ENCODE results near the gene PCDHGA4. TPM values are rescaled to one million over a fixed set of nuclear protein-coding genes. Genes with fewer than 3 reads are reported as not detected.

PCDHGA4 gene
- total and polyA plus RNA-seq, 8 donors = 0.08 to 9.3 (median 2.0) TPM; not detected in 2

DNA sequence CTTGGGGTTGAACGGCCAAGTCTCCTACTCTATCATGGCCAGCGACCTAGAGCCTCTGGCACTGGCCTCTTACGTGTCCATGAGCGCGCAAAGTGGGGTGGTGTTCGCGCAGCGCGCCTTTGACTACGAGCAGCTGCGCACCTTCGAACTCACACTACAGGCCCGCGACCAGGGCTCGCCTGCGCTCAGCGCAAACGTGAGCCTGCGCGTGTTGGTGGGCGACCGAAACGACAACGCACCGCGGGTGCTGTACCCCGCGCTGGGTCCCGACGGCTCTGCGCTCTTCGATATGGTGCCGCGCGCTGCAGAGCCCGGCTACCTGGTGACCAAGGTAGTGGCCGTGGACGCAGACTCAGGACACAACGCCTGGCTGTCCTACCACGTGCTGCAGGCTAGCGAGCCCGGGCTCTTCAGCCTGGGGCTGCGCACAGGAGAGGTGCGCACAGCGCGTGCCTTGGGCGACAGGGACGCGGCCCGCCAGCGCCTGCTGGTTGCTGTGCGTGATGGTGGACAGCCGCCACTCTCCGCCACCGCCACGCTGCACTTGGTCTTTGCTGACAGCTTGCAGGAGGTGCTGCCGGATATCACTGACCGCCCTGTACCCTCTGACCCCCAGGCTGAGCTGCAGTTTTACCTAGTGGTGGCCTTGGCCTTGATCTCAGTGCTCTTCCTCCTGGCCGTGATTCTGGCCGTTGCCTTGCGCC is 44.9 kb downstream of the PCDHGA4 start:
- intact Hi-C loops (cut with DNase I; ENCODE audit: low total_unique reads) = no loop called here
- TF ChIP-seq EP300 (IDR thresholded peaks at IDR 0.05) = no peak
- no peak for TF ChIP-seq POLR2A (IDR thresholded peaks at IDR 0.05)
- TF ChIP-seq, protein P1, sequence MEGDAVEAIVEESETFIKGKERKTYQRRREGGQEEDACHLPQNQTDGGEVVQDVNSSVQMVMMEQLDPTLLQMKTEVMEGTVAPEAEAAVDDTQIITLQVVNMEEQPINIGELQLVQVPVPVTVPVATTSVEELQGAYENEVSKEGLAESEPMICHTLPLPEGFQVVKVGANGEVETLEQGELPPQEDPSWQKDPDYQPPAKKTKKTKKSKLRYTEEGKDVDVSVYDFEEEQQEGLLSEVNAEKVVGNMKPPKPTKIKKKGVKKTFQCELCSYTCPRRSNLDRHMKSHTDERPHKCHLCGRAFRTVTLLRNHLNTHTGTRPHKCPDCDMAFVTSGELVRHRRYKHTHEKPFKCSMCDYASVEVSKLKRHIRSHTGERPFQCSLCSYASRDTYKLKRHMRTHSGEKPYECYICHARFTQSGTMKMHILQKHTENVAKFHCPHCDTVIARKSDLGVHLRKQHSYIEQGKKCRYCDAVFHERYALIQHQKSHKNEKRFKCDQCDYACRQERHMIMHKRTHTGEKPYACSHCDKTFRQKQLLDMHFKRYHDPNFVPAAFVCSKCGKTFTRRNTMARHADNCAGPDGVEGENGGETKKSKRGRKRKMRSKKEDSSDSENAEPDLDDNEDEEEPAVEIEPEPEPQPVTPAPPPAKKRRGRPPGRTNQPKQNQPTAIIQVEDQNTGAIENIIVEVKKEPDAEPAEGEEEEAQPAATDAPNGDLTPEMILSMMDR (IDR thresholded peaks at IDR 0.05) = no peak
- TF ChIP-seq POLR2AphosphoS5 (IDR thresholded peaks at IDR 0.05) = no peak
- Histone ChIP-seq H3K4me1 (peaks cover 0 to 6% (median 0%) of the 10 kb centered on the region in 4 donors), H3K36me3 (peaks cover 0 to 13% (median 0%) of the 10 kb centered on the region in 4 donors), H3K27me3 (peaks cover 0 to 78% (median 25%) of the 10 kb centered on the region in 3 donors), H3K4me3 (no peak overlapping the region), H3K9me3 (peaks cover 42 to 94% (median 87%) of the 10 kb centered on the region in 4 donors), H3K27ac (no peak overlapping the region)
- no peak for DNase-seq
- WGBS, 5 donors = 18 to 32% (median 28%) methylated on average over 15 to 61 of the region's 61 CpGs

DNA sequence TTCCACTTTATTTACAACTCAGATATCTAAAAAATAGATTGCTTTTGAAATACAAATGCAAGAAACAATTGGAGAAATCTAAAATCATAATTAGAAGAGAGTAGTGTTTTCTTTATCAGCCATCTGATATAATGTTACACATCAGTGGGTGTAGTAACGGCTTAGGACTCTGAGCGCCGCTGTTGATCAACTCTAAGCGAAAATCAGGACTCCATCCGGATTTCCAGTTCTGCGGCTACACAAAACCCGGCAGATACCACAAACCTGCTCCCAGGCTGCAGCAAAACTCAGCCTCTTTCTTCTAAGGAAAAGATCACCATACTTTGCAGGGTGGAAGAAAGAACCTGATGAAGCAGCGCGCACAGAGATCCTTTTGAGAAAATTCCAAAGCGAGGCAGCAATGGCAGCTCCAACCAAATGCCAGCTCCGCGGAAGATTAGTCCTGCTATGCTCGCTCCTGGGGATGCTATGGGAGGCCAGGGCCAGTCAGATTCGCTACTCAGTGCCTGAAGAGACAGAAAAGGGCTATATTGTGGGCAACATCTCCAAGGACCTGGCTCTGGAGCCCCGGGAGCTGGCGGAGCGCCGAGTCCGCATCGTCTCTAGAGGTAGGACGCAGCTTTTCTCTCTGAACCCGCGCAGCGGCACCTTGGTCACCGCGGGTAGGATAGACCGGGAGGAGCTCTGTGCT is 47.9 kb downstream of the PCDHGA4 start, which contains the start of gene PCDHGA9:
Gene PCDHGA9, plus strand, starts transcription at position 226 of the 691 bp plus-strand sequence. Its CDS starts 175 bp downstream, at position 401.
- intact Hi-C loops (cut with DNase I; ENCODE audit: low total_unique reads) = no loop called here
- Histone ChIP-seq H3K9me3 (peaks cover 51 to 96% (median 90%) of the 10 kb centered on the region in 4 donors), H3K27me3 (peaks cover 0 to 76% (median 32%) of the 10 kb centered on the region in 3 donors), H3K4me3 (peak within 1 kb of the TSS in 3 of 4 donors; percentile 8 to 37 (median 27)), H3K4me1 (peaks cover 0 to 6% (median 0%) of the 10 kb centered on the region in 4 donors), H3K27ac (no peak within 1 kb of the TSS), H3K36me3 (peaks cover 0 to 18% (median 0%) of the 10 kb centered on the region in 4 donors)
- WGBS, 5 donors = 13 to 20% (median 17%) methylated on average over 26 to 27 of the region's 27 CpGs
- no peak for TF ChIP-seq POLR2A (IDR thresholded peaks at IDR 0.05)
- TF ChIP-seq EP300 (IDR thresholded peaks at IDR 0.05) = no peak
- TF ChIP-seq POLR2AphosphoS5 (IDR thresholded peaks at IDR 0.05) = no peak
- TF ChIP-seq, protein P1 (IDR thresholded peaks at IDR 0.05) = peak in 1 of 7 experiments; percentile 10
- DNase-seq = peak in 1 of 2 donors; percentile 44

DNA sequence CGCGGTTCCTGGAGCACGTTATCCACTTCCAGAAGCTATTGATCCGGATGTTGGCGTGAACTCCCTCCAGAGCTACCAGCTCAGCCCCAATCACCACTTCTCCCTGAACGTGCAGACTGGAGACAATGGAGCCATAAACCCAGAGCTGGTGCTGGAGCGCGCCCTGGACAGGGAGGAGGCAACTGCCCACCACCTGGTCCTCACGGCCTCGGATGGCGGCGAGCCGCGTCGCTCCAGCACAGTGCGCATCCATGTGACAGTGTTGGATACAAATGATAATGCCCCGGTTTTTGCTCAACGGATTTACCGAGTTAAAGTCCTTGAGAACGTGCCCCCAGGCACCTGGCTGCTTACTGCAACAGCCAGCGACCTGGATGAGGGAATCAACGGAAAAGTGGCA is 48.6 kb downstream of the PCDHGA4 start:
- Histone ChIP-seq H3K4me1 (peaks cover 0 to 6% (median 0%) of the 10 kb centered on the region in 4 donors), H3K4me3 (peak overlapping the region in 2 of 4 donors; percentile 8 to 37), H3K27ac (no peak overlapping the region), H3K27me3 (peaks cover 0 to 80% (median 37%) of the 10 kb centered on the region in 3 donors), H3K36me3 (peaks cover 0 to 18% (median 0%) of the 10 kb centered on the region in 4 donors), H3K9me3 (peaks cover 54 to 99% (median 94%) of the 10 kb centered on the region in 4 donors)
- no peak for DNase-seq
- 25 to 39% (median 31%) methylated on average over 21 to 22 of the region's 22 CpGs for WGBS, 5 donors
- TF ChIP-seq, protein P1 (IDR thresholded peaks at IDR 0.05) = no peak
- no peak for TF ChIP-seq POLR2AphosphoS5 (IDR thresholded peaks at IDR 0.05)
- no peak for TF ChIP-seq EP300 (IDR thresholded peaks at IDR 0.05)
- no peak for TF ChIP-seq POLR2A (IDR thresholded peaks at IDR 0.05)
- intact Hi-C loops (cut with DNase I; ENCODE audit: low total_unique reads) = no loop called here

Other genes with a start within 250 kb of the PCDHGA4 start
Only the 30 nearest of the 36 such genes appear.
- gene PCDHB9, start 167.9 kb upstream of the PCDHGA4 start, total RNA-seq = under 1 TPM in 3 of 5 donors, not detected in 2; 0.14 to 0.92 (median 0.45) TPM
- gene PCDHB9, start 167.9 kb upstream of the PCDHGA4 start, polyA plus RNA-seq = under 1 TPM in 2 of 3 donors, not detected in 1; 0.08 to 0.19 TPM
- gene PCDHB10, start 162.7 kb upstream of the PCDHGA4 start, total RNA-seq = 10 to 100 TPM in 1 of 5 donors, 1 to 10 TPM in 3, under 1 TPM in 1; 0.58 to 18.3 (median 2.3) TPM
- under 1 TPM; 0.12 to 0.40 (median 0.15) TPM for gene PCDHB10, start 162.7 kb upstream of the PCDHGA4 start, polyA plus RNA-seq
- 1 to 10 TPM in 2 of 5 donors, under 1 TPM in 1, not detected in 2; 0.87 to 4.4 (median 1.3) TPM for gene PCDHB11, start 155.4 kb upstream of the PCDHGA4 start, total RNA-seq
- 1 to 10 TPM in 1 of 3 donors, under 1 TPM in 2; 0.12 to 1.1 (median 0.30) TPM for gene PCDHB11, start 155.4 kb upstream of the PCDHGA4 start, polyA plus RNA-seq
- gene PCDHB12, start 146.3 kb upstream of the PCDHGA4 start, total RNA-seq = 1 to 10 TPM in 4 of 5 donors, not detected in 1; 1.2 to 8.5 (median 2.9) TPM
- gene PCDHB12, start 146.3 kb upstream of the PCDHGA4 start, polyA plus RNA-seq = under 1 TPM; 0.19 to 0.31 (median 0.28) TPM
- 10 to 100 TPM in 1 of 5 donors, 1 to 10 TPM in 2, under 1 TPM in 2; under 0.01 to 28.1 (median 3.1) TPM for gene PCDHB13, start 141.1 kb upstream of the PCDHGA4 start, total RNA-seq
- under 1 TPM in 2 of 3 donors, not detected in 1; 0.12 to 0.28 TPM for gene PCDHB13, start 141.1 kb upstream of the PCDHGA4 start, polyA plus RNA-seq
- 1 to 10 TPM in 4 of 5 donors, not detected in 1; 1.3 to 6.4 (median 3.6) TPM for gene PCDHB14, start 131.7 kb upstream of the PCDHGA4 start, total RNA-seq
- gene PCDHB14, start 131.7 kb upstream of the PCDHGA4 start, polyA plus RNA-seq = 1 to 10 TPM in 1 of 3 donors, under 1 TPM in 2; 0.31 to 1.1 (median 0.44) TPM
- gene PCDHB15, start 109.6 kb upstream of the PCDHGA4 start, total RNA-seq = 1 to 10 TPM in 2 of 5 donors, under 1 TPM in 1, not detected in 2; 0.58 to 6.6 (median 2.2) TPM
- 1 to 10 TPM in 1 of 3 donors, under 1 TPM in 2; 0.44 to 1.2 (median 0.73) TPM for gene PCDHB15, start 109.6 kb upstream of the PCDHGA4 start, polyA plus RNA-seq
- gene SLC25A2, start 51.0 kb upstream of the PCDHGA4 start, total RNA-seq = 1 to 10 TPM in 1 of 5 donors, under 1 TPM in 1, not detected in 3; 0.43 to 4.8 TPM
- gene SLC25A2, start 51.0 kb upstream of the PCDHGA4 start, polyA plus RNA-seq = not detected
- gene TAF7, start 34.2 kb upstream of the PCDHGA4 start, total RNA-seq = 10 to 100 TPM; 22.0 to 89.8 (median 36.5) TPM
- gene TAF7, start 34.2 kb upstream of the PCDHGA4 start, polyA plus RNA-seq = 10 to 100 TPM; 32.6 to 46.1 (median 43.5) TPM
- under 1 TPM in 1 of 5 donors, not detected in 4; 0.18 TPM for gene PCDHGA1, start 24.5 kb upstream of the PCDHGA4 start, total RNA-seq
- gene PCDHGA1, start 24.5 kb upstream of the PCDHGA4 start, polyA plus RNA-seq = under 1 TPM in 1 of 3 donors, not detected in 2; 0.13 TPM
- gene PCDHGA2, start 16.3 kb upstream of the PCDHGA4 start, total RNA-seq = 1 to 10 TPM; 1.2 to 3.5 (median 2.0) TPM
- under 1 TPM; 0.06 to 0.31 (median 0.18) TPM for gene PCDHGA2, start 16.3 kb upstream of the PCDHGA4 start, polyA plus RNA-seq
- 1 to 10 TPM in 3 of 5 donors, under 1 TPM in 1, not detected in 1; 0.58 to 6.7 (median 1.4) TPM for gene PCDHGA3, start 11.2 kb upstream of the PCDHGA4 start, total RNA-seq
- under 1 TPM in 1 of 3 donors, not detected in 2; 0.08 TPM for gene PCDHGA3, start 11.2 kb upstream of the PCDHGA4 start, polyA plus RNA-seq
- 1 to 10 TPM in 1 of 5 donors, under 1 TPM in 3, not detected in 1; under 0.01 to 1.2 (median 0.68) TPM for gene PCDHGB1, start 4.9 kb upstream of the PCDHGA4 start, total RNA-seq
- under 1 TPM in 1 of 3 donors, not detected in 2; 0.03 TPM for gene PCDHGB1, start 4.9 kb upstream of the PCDHGA4 start, polyA plus RNA-seq
- 10 to 100 TPM in 1 of 5 donors, 1 to 10 TPM in 3, not detected in 1; 2.5 to 10.7 (median 8.1) TPM for gene PCDHGB2, start 5.0 kb downstream of the PCDHGA4 start, total RNA-seq
- under 1 TPM in 1 of 3 donors, not detected in 2; 0.10 TPM for gene PCDHGB2, start 5.0 kb downstream of the PCDHGA4 start, polyA plus RNA-seq
- gene PCDHGA5, start 9.1 kb downstream of the PCDHGA4 start, total RNA-seq = 1 to 10 TPM in 4 of 5 donors, not detected in 1; 2.3 to 6.7 (median 3.6) TPM
- gene PCDHGA5, start 9.1 kb downstream of the PCDHGA4 start, polyA plus RNA-seq = under 1 TPM in 1 of 3 donors, not detected in 2; 0.15 TPM
- gene PCDHGB3, start 15.2 kb downstream of the PCDHGA4 start, total RNA-seq = 1 to 10 TPM in 4 of 5 donors, under 1 TPM in 1; 0.87 to 8.8 (median 3.8) TPM
- gene PCDHGB3, start 15.2 kb downstream of the PCDHGA4 start, polyA plus RNA-seq = under 1 TPM in 2 of 3 donors, not detected in 1; 0.06 to 0.08 TPM
- 1 to 10 TPM in 3 of 5 donors, under 1 TPM in 2; 0.29 to 4.4 (median 1.8) TPM for gene PCDHGA6, start 18.9 kb downstream of the PCDHGA4 start, total RNA-seq
- gene PCDHGA6, start 18.9 kb downstream of the PCDHGA4 start, polyA plus RNA-seq = under 1 TPM in 2 of 3 donors, not detected in 1; 0.06 to 0.38 TPM
- 10 to 100 TPM in 1 of 5 donors, 1 to 10 TPM in 2, under 1 TPM in 1, not detected in 1; 0.87 to 29.0 (median 2.7) TPM for gene PCDHGA7, start 27.7 kb downstream of the PCDHGA4 start, total RNA-seq
- gene PCDHGA7, start 27.7 kb downstream of the PCDHGA4 start, polyA plus RNA-seq = under 1 TPM in 2 of 3 donors, not detected in 1; 0.06 to 0.30 TPM
- 10 to 100 TPM in 1 of 5 donors, 1 to 10 TPM in 2, under 1 TPM in 2; 0.29 to 12.1 (median 1.2) TPM for gene PCDHGB4, start 32.7 kb downstream of the PCDHGA4 start, total RNA-seq
- under 1 TPM in 2 of 3 donors, not detected in 1; 0.12 to 0.45 TPM for gene PCDHGB4, start 32.7 kb downstream of the PCDHGA4 start, polyA plus RNA-seq
- 10 to 100 TPM in 1 of 5 donors, 1 to 10 TPM in 2, under 1 TPM in 2; under 0.01 to 12.5 (median 1.2) TPM for gene PCDHGA8, start 37.6 kb downstream of the PCDHGA4 start, total RNA-seq
- under 1 TPM in 2 of 3 donors, not detected in 1; 0.06 to 0.08 TPM for gene PCDHGA8, start 37.6 kb downstream of the PCDHGA4 start, polyA plus RNA-seq
- 10 to 100 TPM in 2 of 5 donors, 1 to 10 TPM in 3; 1.8 to 16.8 (median 4.2) TPM for gene PCDHGB5, start 42.9 kb downstream of the PCDHGA4 start, total RNA-seq
- under 1 TPM in 2 of 3 donors, not detected in 1; 0.35 to 0.75 TPM for gene PCDHGB5, start 42.9 kb downstream of the PCDHGA4 start, polyA plus RNA-seq
- 10 to 100 TPM in 1 of 5 donors, 1 to 10 TPM in 3, not detected in 1; 1.6 to 10.1 (median 3.2) TPM for gene PCDHGA9, start 47.8 kb downstream of the PCDHGA4 start, total RNA-seq
- gene PCDHGA9, start 47.8 kb downstream of the PCDHGA4 start, polyA plus RNA-seq = under 1 TPM in 2 of 3 donors, not detected in 1; 0.13 to 0.25 TPM
- gene PCDHGB6, start 53.0 kb downstream of the PCDHGA4 start, total RNA-seq = 1 to 10 TPM in 3 of 5 donors, under 1 TPM in 1, not detected in 1; 0.29 to 6.2 (median 4.9) TPM
- gene PCDHGB6, start 53.0 kb downstream of the PCDHGA4 start, polyA plus RNA-seq = under 1 TPM in 2 of 3 donors, not detected in 1; 0.31 to 0.50 TPM
- gene PCDHGA10, start 58.0 kb downstream of the PCDHGA4 start, total RNA-seq = 1 to 10 TPM in 3 of 5 donors, under 1 TPM in 1, not detected in 1; 0.89 to 7.0 (median 4.5) TPM
- under 1 TPM; 0.15 to 0.65 (median 0.44) TPM for gene PCDHGA10, start 58.0 kb downstream of the PCDHGA4 start, polyA plus RNA-seq
- 10 to 100 TPM in 3 of 5 donors, 1 to 10 TPM in 2; 3.6 to 19.3 (median 16.8) TPM for gene PCDHGB7, start 62.7 kb downstream of the PCDHGA4 start, total RNA-seq
- gene PCDHGB7, start 62.7 kb downstream of the PCDHGA4 start, polyA plus RNA-seq = under 1 TPM; 0.56 to 0.61 (median 0.58) TPM
- gene PCDHGA11, start 66.0 kb downstream of the PCDHGA4 start, total RNA-seq = 10 to 100 TPM in 1 of 5 donors, 1 to 10 TPM in 3, under 1 TPM in 1; 0.45 to 15.2 (median 2.9) TPM
- under 1 TPM; 0.25 to 0.48 (median 0.31) TPM for gene PCDHGA11, start 66.0 kb downstream of the PCDHGA4 start, polyA plus RNA-seq
- 1 to 10 TPM in 4 of 5 donors, under 1 TPM in 1; 0.58 to 7.4 (median 5.4) TPM for gene PCDHGA12, start 75.5 kb downstream of the PCDHGA4 start, total RNA-seq
- gene PCDHGA12, start 75.5 kb downstream of the PCDHGA4 start, polyA plus RNA-seq = under 1 TPM in 2 of 3 donors, not detected in 1; 0.12 to 0.20 TPM
- 10 to 100 TPM in 4 of 5 donors, 1 to 10 TPM in 1; 7.6 to 35.8 (median 18.8) TPM for gene PCDHGC3, start 120.9 kb downstream of the PCDHGA4 start, total RNA-seq
- gene PCDHGC3, start 120.9 kb downstream of the PCDHGA4 start, polyA plus RNA-seq = 10 to 100 TPM; 20.0 to 30.3 (median 29.1) TPM
- 10 to 100 TPM in 1 of 5 donors, 1 to 10 TPM in 2, under 1 TPM in 1, not detected in 1; 0.87 to 15.4 (median 5.0) TPM for gene PCDHGC4, start 130.0 kb downstream of the PCDHGA4 start, total RNA-seq
- not detected for gene PCDHGC4, start 130.0 kb downstream of the PCDHGA4 start, polyA plus RNA-seq
- 1 to 10 TPM in 3 of 5 donors, not detected in 2; 2.0 to 3.5 (median 2.7) TPM for gene PCDHGC5, start 134.1 kb downstream of the PCDHGA4 start, total RNA-seq
- gene PCDHGC5, start 134.1 kb downstream of the PCDHGA4 start, polyA plus RNA-seq = under 1 TPM in 2 of 3 donors, not detected in 1; 0.08 to 0.12 TPM